Parathyroid adenoma (tissue), 2 donors: ENCODE data around the gene OCIAD2.
"Not testable (repeated sequence)": the region's sequence is repeated elsewhere in the genome, so short reads cannot be mapped to it uniquely, and the experiment has no call there.

ENCODE experiments used
- H2AFZ ChIP-seq: fragments of 300-600 bp; sonication (generic); one replicate; pipeline ENCODE4 v1.7.0; 2017; ENCODE audit warnings: antibody characterized with exemption, mild to moderate bottlenecking
- H3K27ac ChIP-seq: fragments of 300-600 bp; sonication (generic); one replicate; pipeline ENCODE4 v1.7.0; 2017
- H3K27me3 ChIP-seq: fragments of 300-600 bp; sonication (generic); one replicate; pipeline ENCODE4 v1.7.0; 2017; ENCODE audit warnings: low read length; ENCODE audit not compliant: control insufficient read depth, insufficient read depth
- H3K36me3 ChIP-seq: fragments of 300-600 bp; sonication (generic); one replicate; pipeline ENCODE4 v1.7.0; 2017; ENCODE audit warnings: low read length; ENCODE audit not compliant: control insufficient read depth, insufficient read depth
- H3K4me1 ChIP-seq: fragments of 300-600 bp; sonication (generic); one replicate; pipeline ENCODE4 v1.7.0; 2017; ENCODE audit warnings: control low read depth
- H3K4me2 ChIP-seq: fragments of 300-600 bp; sonication (generic); one replicate; pipeline ENCODE4 v1.7.0; 2017; ENCODE audit warnings: low read length
- H3K4me3 ChIP-seq: fragments of 300-600 bp; sonication (generic); one replicate; pipeline ENCODE4 v1.7.0; 2017; ENCODE audit warnings: low read depth, low read length
- H3K79me2 ChIP-seq: fragments of 300-600 bp; sonication (generic); one replicate; pipeline ENCODE4 v1.7.0; 2017; ENCODE audit warnings: control low read depth
- H3K9ac ChIP-seq: fragments of 300-600 bp; sonication (generic); one replicate; pipeline ENCODE4 v1.7.0; 2017; ENCODE audit warnings: mild to moderate bottlenecking
- H3K9me3 ChIP-seq: fragments of 300-600 bp; sonication (generic); one replicate; pipeline ENCODE4 v1.7.0; 2017; ENCODE audit warnings: low read length; ENCODE audit not compliant: control insufficient read depth
- TF ChIP-seq, protein P1 (sequence below): fragments of 300-600 bp; sonication (generic); IDR thresholded peaks from one replicate; pipeline ENCODE4 v1.7.0; 2017; ENCODE audit warnings: antibody characterized with exemption, mild to moderate bottlenecking
- donor health status: primary hyperparathyroidism.

OCIAD2 gene

GRCh38 chr4:48930654-48931053 is 24.1 kb upstream of the OCIAD2 start:
- Histone ChIP-seq H3K79me2 (no peaks in the 10 kb centered on the region), H3K9ac (no peak overlapping the region), H2AFZ (no peak overlapping the region), H3K9me3 (no peaks in the 10 kb centered on the region), H3K4me3 (no peak overlapping the region), H3K36me3 (no peaks in the 10 kb centered on the region), H3K27ac (no peak overlapping the region), H3K4me2 (no peak overlapping the region), H3K27me3 (no peaks in the 10 kb centered on the region), H3K4me1 (no peaks in the 10 kb centered on the region)
- TF ChIP-seq, protein P1, sequence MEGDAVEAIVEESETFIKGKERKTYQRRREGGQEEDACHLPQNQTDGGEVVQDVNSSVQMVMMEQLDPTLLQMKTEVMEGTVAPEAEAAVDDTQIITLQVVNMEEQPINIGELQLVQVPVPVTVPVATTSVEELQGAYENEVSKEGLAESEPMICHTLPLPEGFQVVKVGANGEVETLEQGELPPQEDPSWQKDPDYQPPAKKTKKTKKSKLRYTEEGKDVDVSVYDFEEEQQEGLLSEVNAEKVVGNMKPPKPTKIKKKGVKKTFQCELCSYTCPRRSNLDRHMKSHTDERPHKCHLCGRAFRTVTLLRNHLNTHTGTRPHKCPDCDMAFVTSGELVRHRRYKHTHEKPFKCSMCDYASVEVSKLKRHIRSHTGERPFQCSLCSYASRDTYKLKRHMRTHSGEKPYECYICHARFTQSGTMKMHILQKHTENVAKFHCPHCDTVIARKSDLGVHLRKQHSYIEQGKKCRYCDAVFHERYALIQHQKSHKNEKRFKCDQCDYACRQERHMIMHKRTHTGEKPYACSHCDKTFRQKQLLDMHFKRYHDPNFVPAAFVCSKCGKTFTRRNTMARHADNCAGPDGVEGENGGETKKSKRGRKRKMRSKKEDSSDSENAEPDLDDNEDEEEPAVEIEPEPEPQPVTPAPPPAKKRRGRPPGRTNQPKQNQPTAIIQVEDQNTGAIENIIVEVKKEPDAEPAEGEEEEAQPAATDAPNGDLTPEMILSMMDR, result no peak

GRCh38 chr4:48924416-48924815 is 17.8 kb upstream of the OCIAD2 start:
- Histone ChIP-seq H3K36me3 (no peaks in the 10 kb centered on the region), H3K27me3 (no peaks in the 10 kb centered on the region), H3K27ac (no peak overlapping the region), H3K9ac (no peak overlapping the region), H3K9me3 (no peaks in the 10 kb centered on the region), H2AFZ (no peak overlapping the region), H3K4me1 (no peaks in the 10 kb centered on the region), H3K79me2 (no peaks in the 10 kb centered on the region), H3K4me3 (no peak overlapping the region), H3K4me2 (no peak overlapping the region)
- TF ChIP-seq, protein P1, result no peak

DNA sequence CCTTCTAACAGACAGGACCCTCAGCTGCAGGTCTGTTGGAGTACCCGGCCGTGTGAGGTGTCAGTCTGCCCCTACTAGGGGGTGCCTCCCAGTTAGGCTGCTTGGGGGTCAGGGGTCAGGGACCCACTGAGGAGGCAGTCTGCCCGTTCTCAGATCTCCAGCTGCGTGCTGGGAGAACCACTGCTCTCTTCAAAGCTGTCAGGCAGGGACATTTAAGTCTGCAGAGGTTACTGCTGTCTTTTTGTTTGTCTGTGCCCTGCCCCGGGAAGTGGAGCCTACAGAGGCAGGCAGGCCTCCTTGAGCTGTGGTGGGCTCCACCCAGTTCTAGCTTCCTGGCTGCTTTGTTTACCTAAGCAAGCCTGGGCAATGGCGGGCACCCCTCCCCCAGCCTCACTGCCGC is 16.5 kb upstream of the OCIAD2 start:
- H3K36me3 ChIP-seq, H3K9ac ChIP-seq, H3K79me2 ChIP-seq, H3K27me3 ChIP-seq, H3K4me2 ChIP-seq, H3K4me3 ChIP-seq, H2AFZ ChIP-seq, H3K9me3 ChIP-seq, H3K27ac ChIP-seq, H3K4me1 ChIP-seq: not testable (repeated sequence)

DNA sequence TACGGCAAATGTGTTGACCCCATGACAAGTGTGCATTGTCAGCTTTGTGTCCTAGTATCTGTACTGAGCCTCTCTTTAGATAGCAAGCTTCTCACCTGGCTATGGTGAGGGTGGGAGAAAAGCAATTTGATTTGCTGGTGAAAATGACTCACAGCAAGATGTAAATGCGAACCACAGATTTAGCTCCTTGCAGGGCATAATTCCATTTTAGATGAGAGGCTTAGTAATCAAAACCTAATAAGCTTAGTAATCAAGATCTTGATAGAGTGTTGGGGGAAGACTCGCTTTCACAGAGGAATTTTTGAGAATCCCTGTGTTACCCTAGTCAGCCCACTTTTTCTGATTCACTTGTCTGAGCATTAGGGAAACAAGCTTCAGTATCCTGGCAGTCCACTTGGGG is 7.7 kb upstream of the OCIAD2 start:
- Histone ChIP-seq H3K79me2 (no peaks in the 10 kb centered on the region), H2AFZ (no peak overlapping the region), H3K4me1 (no peaks in the 10 kb centered on the region), H3K27me3 (no peaks in the 10 kb centered on the region), H3K36me3 (no peaks in the 10 kb centered on the region), H3K27ac (no peak overlapping the region), H3K4me3 (no peak overlapping the region), H3K9ac (no peak overlapping the region), H3K9me3 (no peaks in the 10 kb centered on the region), H3K4me2 (no peak overlapping the region)
- TF ChIP-seq, protein P1, result no peak

DNA sequence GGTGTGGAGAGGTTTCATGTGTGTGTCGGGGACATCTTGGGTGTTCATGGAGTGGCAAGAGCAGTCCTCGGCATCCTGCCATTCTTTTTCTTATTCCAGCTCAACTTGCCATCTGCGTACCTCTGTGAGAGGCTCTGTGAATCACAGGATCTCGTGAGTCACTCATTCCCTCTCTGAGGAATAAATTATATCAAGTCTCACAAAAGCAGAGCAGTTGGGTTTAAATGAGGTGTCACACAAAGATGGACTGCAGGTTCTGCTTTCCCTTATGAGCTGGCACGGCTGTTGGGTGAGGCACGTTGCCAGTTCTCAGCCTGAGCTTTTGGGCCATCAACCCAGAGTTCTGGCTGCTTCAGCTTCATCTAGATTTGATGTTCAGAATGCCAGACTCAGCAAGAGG is 6.8 kb upstream of the OCIAD2 start:
- Histone ChIP-seq H3K9me3 (no peaks in the 10 kb centered on the region), H3K9ac (no peak overlapping the region), H3K4me3 (no peak overlapping the region), H2AFZ (no peak overlapping the region), H3K4me2 (no peak overlapping the region), H3K27ac (no peak overlapping the region), H3K36me3 (no peaks in the 10 kb centered on the region), H3K4me1 (no peaks in the 10 kb centered on the region), H3K27me3 (no peaks in the 10 kb centered on the region), H3K79me2 (no peaks in the 10 kb centered on the region)
- TF ChIP-seq, protein P1, result no peak
